NCI-H1105 (cell line): ENCODE measurements around the gene ZCCHC24.
A peak's percentile ranks its signal among the peaks of the same experiment; 100 is the strongest.

Source experiments
- DNase-seq: peaks from one replicate; lab custom pipeline; 2025; lab: John Stamatoyannopoulos, UW

Gene ZCCHC24

DNA sequence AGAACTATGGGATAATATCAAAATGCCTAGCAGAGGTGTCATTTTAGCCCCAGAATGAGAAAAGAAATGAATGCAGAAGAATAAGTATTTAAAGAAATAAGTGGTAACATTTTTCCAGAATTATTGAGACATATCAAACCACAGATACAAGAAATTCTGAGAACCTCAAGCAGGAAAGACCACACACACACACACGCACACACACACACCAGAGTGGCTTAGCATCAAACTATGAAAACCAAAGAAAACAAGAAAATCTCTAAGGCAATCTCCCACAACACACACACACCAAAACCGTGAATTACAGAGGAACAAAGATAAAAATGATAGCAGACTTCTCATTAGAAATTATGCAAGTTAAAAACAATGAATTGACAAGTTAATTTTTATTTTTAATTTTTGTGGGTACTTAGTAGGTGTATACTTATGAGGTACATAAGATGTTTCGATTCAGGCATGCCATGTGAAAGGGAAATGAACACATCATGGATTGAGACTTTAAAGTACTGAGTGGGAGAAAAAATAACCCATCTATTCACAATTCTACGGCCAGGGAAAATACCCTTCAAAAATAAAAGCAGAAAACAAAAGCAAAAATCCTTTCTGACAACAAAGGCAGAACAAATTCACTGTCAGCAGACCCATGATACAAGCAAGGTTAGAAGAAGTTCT, 83.6 kb downstream of the ZCCHC24 start:
- no peak for DNase-seq

DNA sequence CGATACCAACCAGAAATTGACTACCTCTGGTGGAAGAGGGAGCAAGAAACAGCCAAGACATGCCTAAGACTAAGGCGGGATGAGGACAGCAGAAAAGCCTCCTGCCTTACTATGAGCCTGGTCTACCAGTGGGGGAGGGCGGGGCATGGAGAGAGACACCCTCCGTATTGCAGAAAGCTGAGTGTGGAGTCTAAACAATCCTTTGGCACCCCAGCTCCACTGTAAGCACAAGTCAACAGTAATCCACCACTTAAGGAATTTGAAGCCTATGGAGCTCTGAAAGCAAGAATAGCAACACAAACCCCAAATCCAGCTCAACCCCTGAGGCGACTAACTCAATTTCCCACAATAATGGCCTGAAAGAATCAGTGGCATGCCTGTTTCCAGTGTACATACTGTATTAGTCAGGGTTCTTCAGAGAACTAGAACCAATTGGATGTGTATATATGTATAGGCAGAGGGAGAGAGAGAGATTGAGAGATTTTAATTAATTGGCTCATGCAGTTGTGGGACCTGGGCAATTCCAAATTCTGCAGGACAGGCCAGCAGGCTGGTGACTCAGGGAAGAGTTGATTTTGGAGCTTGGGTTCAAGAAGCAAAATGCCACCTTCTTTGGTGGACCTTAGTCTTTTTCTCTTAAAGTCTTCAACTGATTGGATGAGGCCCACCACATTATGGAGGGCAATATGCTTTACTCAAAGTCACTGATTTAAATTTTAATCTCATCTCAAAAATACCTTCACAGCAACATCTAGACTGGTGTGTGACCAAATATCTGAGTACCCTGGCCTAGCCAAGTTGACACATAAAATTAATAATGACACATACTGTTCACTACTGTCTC, 84.7 kb downstream of the ZCCHC24 start:
- DNase-seq = no peak

DNA sequence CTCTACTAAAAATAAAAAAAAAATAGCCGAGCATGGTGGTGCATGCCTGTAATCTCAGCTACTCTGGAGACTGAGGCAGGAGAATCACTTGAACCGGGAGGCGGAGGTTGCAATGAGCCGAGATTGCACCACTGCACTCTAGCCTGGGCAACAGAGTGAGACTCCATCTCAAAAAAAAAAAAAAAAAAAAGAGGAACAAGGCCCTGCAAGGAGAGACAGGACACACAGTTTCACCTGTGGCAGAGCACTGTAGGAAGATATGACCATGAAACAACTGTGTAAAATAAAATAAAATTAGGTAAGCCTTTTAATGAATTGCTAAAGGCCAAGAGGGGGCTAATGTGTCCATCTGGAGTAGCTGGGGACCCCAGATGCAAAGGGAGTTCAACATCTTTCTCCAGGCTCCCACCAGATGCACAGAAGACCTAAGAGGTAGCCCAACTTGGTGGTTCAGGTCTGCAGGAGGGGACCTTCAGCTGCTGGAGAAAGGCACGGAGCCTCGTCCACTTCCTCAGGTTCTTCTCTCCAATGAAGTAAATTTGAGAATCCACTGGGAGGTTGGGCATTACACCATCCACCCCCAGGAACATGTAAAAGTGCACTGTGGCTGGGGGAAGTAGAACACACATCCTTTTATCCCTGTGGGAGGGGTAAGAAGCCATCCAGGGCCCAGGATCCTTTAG, 85.5 kb downstream of the ZCCHC24 start:
- DNase-seq = no peak

DNA sequence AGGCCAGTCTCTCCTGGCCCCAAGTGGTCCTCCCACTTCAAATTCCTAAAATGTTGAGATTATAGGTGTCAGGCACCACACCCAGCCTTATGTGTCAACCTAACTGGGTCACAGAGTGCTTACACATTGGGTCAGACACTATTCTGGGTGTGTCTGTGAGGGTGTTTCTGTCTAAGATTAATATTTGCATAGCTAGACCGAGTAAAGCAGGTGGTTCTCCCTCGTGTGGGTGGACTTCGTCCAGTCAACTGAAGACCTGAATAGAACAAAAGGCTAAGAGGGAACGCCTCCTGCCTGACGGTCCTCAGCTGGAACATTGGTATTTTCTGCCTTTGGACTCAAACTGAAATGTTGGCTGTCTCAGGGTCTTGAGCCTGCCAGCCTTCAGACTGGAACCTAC, 86.6 kb downstream of the ZCCHC24 start:
- no peak for DNase-seq

DNA sequence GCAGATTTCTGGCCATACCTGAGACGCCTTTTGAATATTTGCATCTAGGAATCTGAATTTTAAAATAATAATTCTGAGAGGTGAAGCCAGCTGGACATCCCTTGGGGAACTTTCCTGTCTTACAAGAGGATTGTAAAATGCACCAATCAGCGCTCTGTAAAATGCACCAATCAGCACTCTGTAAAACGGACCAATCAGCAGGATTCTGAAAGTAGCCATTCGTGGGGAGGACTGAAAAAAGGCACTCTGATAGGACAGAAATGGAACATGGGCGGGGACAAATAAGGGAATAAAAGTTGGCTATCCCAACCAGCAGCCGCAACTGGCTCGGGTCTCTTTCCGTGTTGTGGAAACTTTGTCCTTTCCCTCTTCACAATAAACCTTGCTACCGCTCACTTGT, 88.2 kb downstream of the ZCCHC24 start:
- DNase-seq = no peak

DNA sequence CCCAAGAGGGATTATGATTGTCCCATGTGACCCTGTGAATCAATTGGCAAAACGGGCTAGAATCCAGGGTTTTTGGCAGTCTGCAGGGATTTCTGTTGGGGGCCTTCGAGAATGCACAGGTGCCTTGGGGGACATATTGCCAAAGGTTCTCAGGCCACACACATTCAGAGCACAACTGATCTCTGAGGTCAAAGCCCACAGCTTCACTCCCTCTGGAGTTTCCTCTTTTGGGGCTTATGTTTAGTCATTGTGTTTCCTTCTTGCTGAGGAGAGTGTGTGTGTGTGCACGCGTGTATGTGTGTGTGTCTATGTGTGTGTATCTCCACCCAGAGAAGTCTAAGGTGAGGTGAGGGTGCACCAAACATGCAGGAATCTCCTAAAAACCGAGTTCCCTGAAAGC, 89.3 kb downstream of the ZCCHC24 start:
- no peak for DNase-seq

DNA sequence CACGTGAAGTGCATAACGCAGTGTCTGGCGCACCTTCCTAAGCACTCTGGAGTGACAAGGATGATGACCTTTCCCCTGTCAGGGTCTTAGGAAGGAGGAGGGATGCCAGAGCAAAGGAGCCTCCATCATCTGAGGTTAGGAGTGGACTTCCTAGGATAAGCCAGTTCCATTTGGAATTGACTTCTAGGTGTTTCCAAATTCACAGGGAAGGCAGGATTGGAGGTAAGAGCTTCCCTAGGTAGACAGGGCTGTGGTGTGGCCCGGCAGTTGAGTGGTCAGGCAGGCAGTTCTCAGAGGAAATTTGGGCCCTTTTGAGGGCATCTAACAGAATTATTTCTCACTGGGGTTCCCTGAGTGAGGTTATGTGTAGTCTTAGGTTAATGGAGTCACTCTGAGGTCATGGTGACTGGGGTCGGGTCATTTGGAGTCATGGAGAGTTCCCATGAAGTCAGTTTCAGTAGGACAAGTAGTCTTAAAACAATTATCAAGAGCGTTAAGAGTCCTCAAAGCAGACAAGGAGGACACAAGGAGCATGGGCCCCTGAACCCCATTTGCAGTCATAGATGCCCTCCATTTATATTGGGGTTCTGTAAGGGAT, 89.9 kb downstream of the ZCCHC24 start:
- DNase-seq = no peak

DNA sequence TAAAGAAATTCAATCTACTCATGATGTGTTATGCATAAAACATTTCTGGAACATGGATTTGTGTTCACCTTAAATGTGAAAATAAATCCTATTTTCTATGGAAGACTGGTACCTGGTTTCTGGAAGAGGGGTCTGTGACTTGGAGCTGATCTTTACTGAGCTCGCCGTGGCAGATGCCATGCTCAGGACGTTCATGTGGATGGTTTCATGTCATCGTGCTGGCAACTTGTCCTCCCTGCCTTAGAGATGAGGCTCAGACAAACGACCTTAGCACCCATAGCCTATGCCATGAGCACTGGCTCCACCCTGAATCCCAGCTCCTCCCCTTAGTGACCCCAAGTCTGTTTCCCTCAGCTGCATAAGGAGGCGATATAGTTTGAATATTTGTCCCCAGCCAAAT, 90.8 kb downstream of the ZCCHC24 start:
- DNase-seq = no peak

DNA sequence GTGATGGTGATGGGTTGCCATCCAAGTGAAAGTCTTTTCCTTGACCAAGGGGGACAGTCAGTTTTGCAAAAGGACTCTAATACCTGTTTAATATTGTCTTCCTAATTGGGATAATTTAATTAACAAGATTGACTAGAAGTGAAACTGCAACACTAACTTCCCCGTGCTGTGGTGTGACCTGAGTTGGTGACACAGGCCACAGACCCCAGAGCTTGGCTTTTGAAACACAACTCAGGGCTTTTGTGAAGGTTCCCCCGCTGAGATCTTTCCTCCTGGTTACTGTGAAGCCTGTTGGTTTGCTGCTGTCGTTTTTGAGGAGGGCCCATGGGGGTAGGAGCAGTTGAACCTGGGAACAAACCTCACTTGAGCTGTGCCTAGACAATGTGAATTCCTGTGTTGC, 91.3 kb downstream of the ZCCHC24 start:
- DNase-seq = no peak

DNA sequence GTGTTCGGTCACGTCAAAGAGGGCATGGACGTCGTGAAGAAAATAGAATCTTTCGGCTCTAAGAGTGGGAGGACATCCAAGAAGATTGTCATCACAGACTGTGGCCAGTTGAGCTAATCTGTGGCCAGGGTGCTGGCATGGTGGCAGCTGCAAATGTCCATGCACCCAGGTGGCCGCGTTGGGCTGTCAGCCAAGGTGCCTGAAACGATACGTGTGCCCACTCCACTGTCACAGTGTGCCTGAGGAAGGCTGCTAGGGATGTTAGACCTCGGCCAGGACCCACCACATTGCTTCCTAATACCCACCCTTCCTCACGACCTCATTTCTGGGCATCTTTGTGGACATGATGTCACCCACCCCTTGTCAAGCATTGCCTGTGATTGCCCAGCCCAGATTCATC, 91.7 kb downstream of the ZCCHC24 start:
- DNase-seq = no peak

DNA sequence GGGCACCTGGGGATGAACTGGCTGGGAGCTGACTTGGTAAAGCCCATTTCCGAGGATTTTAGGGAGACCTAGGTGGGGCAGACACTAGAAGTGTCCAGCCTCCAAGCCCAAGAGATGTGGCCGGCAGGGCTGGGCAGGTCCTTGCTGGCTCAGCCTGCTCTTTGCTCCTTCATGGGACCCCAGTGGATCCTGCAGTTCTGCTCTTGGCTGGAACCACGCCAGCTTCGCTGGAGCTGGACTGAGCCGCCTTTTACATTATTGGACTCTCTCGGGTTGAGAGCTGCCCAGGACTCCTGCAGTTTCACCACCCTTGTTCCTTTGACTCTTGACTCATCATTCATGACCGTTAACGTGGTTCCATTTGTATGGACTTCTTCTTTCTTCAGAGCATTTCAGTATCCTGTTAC, 92.4 kb downstream of the ZCCHC24 start:
- DNase-seq = no peak

DNA sequence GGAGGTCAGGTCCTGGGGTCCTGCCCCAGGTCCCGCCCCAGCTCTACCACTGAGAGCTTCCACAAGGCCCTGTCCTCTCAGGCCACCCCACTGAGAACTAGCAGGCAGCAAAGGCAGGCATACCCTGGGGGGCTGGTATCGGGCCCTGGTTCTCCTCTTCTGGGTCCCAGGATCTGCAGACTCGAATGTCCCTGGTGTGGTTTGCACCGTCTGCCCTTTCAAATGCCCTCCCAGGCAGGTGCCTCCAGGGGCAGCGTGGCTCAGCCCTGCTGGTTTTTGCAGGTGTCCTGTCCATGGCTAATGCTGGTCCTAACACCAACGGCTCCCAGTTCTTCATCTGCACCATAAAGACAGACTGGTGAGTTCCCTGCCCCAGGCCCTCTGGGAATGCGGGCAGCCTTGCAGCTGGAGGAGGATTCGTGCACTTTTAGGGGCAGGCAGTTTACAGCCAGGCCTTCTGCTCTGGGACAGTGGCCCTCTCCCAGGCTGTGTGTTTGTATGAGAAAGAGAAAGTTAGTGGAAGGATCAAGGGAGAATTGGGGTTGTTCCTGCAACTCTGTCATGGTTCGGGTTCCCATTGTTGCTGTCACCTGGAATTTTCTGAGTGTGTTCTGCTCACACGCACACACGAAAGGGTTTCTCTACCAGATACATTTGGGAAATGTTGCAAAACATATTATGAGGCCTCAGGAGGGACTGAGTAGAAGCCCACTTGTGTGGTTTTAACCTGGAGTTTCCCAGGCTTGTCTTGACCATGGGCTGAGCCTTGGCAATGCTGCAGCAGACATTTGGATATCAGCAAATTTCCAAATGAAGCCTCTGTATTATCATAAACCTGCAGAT, 93.2 kb downstream of the ZCCHC24 start:
- DNase-seq = no peak

DNA sequence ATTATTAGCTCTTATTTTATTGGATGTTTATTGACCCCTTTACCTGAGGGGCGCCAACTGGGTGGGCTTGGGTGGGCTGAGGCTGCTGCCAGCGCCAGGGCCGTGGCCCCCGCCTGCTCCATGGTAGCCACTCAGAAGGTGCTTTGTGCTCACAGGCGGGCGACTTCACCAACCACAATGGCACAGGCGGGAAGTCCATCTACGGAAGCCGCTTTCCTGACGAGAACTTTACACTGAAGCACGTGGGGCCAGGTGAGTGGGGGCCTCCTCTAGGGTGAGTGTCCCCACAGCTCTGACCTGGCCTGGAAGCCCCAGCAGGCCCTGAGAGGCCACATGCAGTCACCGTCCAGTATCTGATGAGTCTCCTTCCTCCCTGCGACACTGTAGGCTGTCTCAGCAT, 94.1 kb downstream of the ZCCHC24 start:
- no peak for DNase-seq

DNA sequence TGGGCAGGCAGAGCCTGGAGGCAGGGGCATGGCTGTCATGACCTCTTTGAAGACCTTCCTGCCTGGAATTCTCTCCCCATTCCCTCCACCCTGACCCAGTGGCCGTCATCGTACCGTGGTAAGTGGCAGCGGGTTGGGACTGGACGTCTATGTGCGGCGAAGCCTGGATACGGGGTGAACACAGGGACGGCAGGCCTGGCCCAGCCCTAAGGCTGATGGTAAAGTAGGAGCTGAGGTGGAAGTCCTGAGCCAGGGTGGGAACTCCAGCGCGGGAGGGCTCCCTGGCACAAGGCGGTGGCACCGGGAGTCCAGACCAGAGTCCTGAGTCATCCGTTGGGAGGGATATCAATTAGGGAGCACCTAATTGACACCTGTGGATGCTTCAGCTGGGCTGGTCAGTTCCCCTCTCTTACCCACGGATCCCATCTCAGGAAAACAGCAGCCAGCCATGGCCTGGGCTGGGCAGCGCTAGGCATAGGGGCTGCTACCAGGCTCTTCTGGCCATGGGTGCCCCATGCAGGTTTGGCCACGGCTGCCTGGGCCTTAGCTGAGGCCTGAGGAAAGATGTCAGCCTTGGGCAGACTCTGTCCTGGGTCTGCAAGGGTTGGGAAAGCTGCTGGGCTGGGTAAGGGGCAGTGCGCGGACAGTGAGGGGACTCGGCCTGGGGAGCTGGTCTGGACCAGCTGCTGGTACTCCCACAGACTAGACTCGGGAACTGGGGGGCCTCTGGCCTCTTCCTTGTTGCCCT, 94.8 kb downstream of the ZCCHC24 start:
- no peak for DNase-seq

DNA sequence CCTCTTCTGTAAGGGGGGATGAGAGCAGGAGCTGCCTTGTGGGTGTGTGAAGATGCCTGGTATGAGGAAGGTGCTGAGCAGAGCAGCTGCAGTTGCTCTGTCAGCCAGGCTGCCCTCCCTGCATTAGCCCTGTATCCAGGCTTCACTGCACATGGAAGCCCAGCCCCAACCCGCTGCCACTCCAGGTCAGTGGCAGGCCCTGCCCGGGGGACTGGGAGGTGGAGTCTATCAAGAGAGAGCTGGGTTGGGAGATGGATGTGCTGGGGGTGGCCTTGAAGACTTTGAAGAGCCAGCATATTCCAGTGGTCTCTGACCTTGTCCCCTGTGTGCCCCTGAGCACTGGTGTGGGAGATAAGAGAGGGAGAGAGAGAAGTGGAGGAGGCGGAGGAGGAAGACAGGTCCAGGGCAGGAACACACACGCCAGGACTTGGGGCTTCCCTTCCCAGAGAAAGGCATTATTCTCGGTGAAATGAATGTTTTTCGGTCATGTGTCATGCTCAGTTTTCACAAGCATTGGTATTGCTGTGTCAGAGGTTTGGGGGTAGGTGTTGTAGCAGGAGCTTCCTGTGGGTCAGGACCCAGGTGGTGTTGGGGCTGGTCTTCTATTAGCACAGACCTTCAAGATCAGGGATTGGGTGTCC, 95.5 kb downstream of the ZCCHC24 start:
- DNase-seq = no peak

DNA sequence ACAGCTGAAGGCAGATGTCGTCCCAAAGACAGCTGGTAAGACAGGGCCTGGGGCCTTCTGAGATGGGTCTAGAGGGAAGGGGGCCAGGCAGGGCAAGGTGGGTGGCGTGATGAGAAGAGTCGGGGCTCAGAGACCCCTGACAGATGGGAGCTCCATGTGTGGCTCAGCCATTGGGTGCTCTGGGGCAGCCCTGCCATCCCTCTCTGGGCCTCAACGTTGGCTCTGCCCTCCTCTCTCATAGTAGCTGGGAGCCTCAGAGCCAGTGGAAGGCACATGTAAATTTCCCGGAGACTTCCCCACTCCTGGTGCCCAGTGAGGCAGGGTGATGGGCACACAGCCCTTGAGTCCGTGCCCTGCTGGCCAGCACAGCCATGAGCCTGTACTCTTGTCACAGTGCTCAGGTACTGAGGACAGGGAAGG, 96.3 kb downstream of the ZCCHC24 start:
- no peak for DNase-seq

DNA sequence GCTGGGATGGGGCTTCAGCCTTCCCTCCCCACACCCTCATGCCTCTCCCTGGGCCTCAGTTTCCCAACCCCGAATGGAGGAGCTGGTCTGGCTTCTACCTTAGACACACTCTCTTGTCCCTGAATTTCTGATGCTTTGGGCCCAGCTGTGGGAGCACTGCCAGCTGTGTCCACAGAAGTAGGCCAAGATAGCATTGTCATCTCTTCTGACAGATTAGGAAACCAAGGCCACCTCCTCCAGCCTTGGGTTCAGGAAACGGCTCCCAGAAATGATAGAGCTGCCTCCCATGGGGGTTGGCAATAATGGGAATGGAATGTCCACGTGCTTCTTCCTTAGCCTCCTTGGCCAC, 96.8 kb downstream of the ZCCHC24 start:
- DNase-seq = no peak

DNA sequence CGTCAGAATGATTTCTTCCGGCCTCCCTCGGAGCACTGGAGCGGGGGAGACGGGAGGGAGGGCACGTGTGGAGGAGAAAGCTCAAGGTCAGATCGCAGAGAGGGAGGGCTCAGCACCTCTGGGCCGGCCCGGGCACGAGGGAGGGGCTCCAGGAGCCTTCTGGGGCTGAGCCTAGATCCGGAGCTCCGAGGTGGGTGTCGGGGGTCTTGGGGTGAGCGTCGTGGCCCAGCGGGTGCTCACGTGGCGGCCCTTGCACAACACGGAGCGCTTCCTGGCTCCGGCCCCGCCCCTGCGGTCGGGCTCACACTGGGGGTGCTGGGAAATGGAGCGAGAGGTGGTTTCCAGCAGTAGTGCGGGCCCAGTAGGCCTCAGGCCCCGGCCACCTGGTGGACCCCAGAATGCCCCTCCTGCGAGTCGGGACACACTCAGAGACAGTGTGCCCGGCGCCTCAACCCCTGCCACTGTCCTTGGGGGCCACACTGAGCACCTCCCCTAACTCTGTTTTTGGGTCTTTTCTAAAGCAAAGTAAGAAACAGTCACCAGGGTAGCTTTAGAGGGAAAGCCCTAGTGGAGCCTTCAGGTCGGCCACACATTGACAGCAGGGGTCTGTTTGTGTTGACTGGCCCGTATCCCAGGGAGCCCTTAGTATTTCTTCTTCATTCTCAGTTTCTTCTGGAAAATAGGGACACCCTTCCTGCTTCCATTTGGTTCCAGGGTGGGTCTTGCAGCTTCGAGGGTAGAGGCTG, 97.4 kb downstream of the ZCCHC24 start:
- DNase-seq = peak; percentile 2

DNA sequence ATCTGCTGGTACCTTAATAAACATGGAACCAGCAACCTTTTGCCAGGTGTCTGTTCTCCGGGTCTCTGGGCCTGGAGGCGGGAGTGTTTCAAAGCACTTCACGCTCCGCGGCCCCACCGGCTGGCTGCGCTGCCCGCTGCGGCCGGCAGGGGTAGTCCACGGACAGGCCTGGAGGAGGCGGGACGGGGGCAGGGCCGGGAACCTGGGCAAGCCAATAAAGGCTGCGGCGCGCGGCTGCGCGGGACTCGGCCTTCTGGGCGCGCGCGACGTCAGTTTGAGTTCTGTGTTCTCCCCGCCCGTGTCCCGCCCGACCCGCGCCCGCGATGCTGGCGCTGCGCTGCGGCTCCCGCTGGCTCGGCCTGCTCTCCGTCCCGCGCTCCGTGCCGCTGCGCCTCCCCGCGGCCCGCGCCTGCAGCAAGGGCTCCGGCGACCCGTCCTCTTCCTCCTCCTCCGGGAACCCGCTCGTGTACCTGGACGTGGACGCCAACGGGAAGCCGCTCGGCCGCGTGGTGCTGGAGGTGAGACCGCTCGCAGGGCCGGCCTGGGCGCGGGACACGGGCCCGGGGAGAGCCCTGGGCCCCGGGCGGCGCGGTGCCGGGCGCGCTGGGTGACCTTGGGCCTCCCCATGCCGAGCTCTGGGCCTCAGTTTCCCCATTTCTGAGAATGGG, 98.1 kb downstream of the ZCCHC24 start, which contains the start of gene PPIF:
Gene PPIF (plus strand): TSS at position 244 of the 668 bp plus-strand sequence. CDS start 80 bp downstream, at position 324.
- peak; percentile 59 for DNase-seq
